ENCODE data around the gene TAF1C. TPM values are rescaled to one million over a fixed set of nuclear protein-coding genes. Genes with fewer than 3 reads are reported as not detected.
A peak's percentile ranks its signal among the peaks of the same experiment; 100 is the strongest.

The TAF1C gene
- total and polyA plus RNA-seq, 9 of the 15 experiments (the other 6 are each of a cell fraction or from before 2014, with no cell fraction given) = 1.5 to 74.8 (median 21.0) TPM

- TF ChIP-seq BRD9 (IDR thresholded peaks at IDR 0.05; ENCODE audit: low read depth, partially characterized antibody) = no peak
- TF ChIP-seq SREBF1 (IDR thresholded peaks at IDR 0.05; ENCODE audit: borderline replicate concordance, low read depth, low read length) = no peak
- TF ChIP-seq ASH1L (IDR thresholded peaks at IDR 0.05; ENCODE audit: borderline replicate concordance, low read depth, partially characterized antibody) = no peak
- TF ChIP-seq, protein P1, sequence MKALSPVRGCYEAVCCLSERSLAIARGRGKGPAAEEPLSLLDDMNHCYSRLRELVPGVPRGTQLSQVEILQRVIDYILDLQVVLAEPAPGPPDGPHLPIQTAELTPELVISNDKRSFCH (CRISPR knock-in tag; IDR thresholded peaks at IDR 0.05) = no peak
- TF ChIP-seq, protein P1 (tag; IDR thresholded peaks at IDR 0.05) = no peak
- no peak for TF ChIP-seq ZNF134 (CRISPR knock-in tag; conservative IDR thresholded peaks at IDR 0.05)
- no peak for TF ChIP-seq STAG1 (CRISPR knock-in tag; IDR thresholded peaks at IDR 0.05; ENCODE audit: borderline replicate concordance)
- TF ChIP-seq SFPQ (IDR thresholded peaks at IDR 0.05; ENCODE audit: low read depth, low read length) = no peak
- peak in 1 of 2 experiments; percentile 91; a peak in 2 of 3 replicates for TF ChIP-seq CBX3 (IDR thresholded peaks at IDR 0.05; ENCODE audit: borderline replicate concordance in 1 of 2, low read length in 2 of 2)
- TF ChIP-seq ZNF695 (CRISPR knock-in tag; IDR thresholded peaks at IDR 0.05) = no peak
- TF ChIP-seq HDAC1 (IDR thresholded peaks at IDR 0.05) = peak in 1 of 2 experiments; percentile 95; a peak in 2 of 4 replicates
- TF ChIP-seq DMBX1 (CRISPR knock-in tag; IDR thresholded peaks at IDR 0.05; ENCODE audit: borderline replicate concordance) = no peak
- no peak for TF ChIP-seq STAT6 (CRISPR knock-in tag; IDR thresholded peaks at IDR 0.05)
- TF ChIP-seq POLR2A (conservative IDR thresholded peaks at IDR 0.05) = peak; percentile 87
- no peak for TF ChIP-seq STAT5B (CRISPR knock-in tag; IDR thresholded peaks at IDR 0.05)
- TF ChIP-seq POLR2H (tag; IDR thresholded peaks at IDR 0.05; ENCODE audit: low read depth) = no peak
- TF ChIP-seq ZNF347 (CRISPR knock-in tag; IDR thresholded peaks at IDR 0.05; ENCODE audit: low read depth) = no peak
- TF ChIP-seq THAP12 (CRISPR knock-in tag; IDR thresholded peaks at IDR 0.05) = peak; percentile 44; the same call in 1 of the 2 replicates
- TF ChIP-seq EGR1 (conservative IDR thresholded peaks at IDR 0.05) = peak; percentile 96
- TF ChIP-seq PML (IDR thresholded peaks at IDR 0.05; ENCODE audit: low read length) = peak; percentile 41; the same call in 1 of the 2 replicates
- no peak for TF ChIP-seq KDM1A (IDR thresholded peaks at IDR 0.05)
- TF ChIP-seq RBM25 (IDR thresholded peaks at IDR 0.05; ENCODE audit: low read depth, low read length, severe bottlenecking) = no peak
These were observed at the start of gene TAF1C (continued) for GRCh38 chr16:84186685-84187437.
